GM12873 (cell line): ENCODE data around the gene STAB2.

Experiments used
- TF ChIP-seq, protein P1 (sequence below): IDR thresholded peaks from 2 replicates; pipeline ENCODE4 v1.5.1; 2012; ENCODE audit warnings: low read depth, mild to moderate bottlenecking, moderate library complexity, low read length, control low read depth; ENCODE audit not compliant: insufficient read depth; ENCODE audit errors: missing control alignments

STAB2 gene

GRCh38 chr12:103742349-103742932, 155.4 kb downstream of the STAB2 start:
- TF ChIP-seq, protein P1, sequence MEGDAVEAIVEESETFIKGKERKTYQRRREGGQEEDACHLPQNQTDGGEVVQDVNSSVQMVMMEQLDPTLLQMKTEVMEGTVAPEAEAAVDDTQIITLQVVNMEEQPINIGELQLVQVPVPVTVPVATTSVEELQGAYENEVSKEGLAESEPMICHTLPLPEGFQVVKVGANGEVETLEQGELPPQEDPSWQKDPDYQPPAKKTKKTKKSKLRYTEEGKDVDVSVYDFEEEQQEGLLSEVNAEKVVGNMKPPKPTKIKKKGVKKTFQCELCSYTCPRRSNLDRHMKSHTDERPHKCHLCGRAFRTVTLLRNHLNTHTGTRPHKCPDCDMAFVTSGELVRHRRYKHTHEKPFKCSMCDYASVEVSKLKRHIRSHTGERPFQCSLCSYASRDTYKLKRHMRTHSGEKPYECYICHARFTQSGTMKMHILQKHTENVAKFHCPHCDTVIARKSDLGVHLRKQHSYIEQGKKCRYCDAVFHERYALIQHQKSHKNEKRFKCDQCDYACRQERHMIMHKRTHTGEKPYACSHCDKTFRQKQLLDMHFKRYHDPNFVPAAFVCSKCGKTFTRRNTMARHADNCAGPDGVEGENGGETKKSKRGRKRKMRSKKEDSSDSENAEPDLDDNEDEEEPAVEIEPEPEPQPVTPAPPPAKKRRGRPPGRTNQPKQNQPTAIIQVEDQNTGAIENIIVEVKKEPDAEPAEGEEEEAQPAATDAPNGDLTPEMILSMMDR, result no peak

DNA sequence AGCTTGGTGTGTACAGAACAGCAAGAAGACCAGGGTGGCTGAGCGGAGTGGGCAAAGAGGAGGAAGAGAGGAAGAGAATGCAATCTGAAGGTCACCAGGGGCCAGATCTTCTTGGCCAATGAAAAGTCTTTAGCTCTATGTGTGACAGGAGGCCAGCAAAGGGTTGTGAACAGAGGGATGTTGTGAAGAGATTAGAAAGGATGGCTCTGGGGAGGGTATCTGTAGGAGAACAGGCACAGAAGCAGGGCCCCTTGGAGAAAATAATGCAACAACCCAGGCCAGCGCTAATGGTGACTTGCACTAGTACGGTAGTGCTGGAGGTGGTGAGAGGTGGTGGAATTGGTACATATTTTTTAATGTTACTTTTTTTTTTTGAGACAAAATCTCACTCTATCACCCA, 156.7 kb downstream of the STAB2 start:
- TF ChIP-seq, protein P1, result no peak

GRCh38 chr12:103745962-103746361, 158.9 kb downstream of the STAB2 start:
- TF ChIP-seq, protein P1, result no peak

DNA sequence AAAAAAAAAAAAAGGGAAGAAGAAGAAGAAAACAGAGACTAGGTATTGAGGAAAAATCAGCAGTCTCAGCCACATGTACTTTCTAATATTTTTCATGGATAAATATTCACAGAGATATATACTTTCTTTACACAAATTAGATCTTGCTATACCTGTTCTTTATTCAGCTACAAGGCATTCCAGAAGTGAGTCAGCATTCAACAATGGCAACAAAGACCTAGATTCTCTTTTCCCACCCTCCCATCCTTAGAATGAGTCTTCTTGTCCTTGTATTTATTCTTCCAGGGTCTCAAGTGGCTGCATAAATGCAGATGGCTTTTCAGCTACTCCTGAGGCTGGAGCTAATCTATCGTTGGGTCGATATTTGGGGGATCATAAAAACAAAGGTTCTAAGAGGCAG, 160.9 kb downstream of the STAB2 start:
- TF ChIP-seq, protein P1, result no peak

DNA sequence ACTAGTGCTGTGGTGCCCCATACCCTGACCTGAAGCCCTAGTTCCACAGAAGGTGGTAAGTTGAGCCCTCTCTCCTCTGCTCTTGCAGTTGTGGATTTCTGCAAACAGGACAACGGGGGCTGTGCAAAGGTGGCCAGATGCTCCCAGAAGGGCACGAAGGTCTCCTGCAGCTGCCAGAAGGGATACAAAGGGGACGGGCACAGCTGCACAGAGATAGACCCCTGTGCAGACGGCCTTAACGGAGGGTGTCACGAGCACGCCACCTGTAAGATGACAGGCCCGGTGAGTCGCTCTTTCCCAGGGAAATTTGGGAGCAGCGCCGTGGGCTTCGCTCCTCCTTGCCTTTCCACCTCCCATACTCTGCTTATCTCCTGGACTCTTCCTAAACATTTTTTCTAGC, 161.8 kb downstream of the STAB2 start:
- TF ChIP-seq, protein P1, result no peak

DNA sequence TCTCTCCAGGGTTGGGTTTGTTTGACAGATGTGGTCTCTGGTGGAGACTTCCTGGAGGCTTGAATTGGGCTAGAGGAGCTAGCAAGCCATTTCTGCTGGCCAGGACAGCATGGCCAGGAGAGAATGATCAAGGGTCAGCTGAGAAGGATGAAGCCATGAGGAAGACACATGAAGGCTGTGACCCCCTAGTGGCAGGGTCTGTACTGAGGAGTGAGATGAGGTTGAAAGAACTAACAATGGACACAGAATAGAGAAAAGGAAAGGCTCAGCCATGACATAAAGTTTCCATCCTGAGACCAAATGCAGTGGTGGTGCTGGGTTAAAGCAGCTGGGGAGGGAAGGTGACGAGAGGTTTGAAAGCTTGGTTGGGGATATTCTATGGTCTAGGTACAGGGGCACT, 164.1 kb downstream of the STAB2 start:
- TF ChIP-seq, protein P1, result peak; percentile 51

DNA sequence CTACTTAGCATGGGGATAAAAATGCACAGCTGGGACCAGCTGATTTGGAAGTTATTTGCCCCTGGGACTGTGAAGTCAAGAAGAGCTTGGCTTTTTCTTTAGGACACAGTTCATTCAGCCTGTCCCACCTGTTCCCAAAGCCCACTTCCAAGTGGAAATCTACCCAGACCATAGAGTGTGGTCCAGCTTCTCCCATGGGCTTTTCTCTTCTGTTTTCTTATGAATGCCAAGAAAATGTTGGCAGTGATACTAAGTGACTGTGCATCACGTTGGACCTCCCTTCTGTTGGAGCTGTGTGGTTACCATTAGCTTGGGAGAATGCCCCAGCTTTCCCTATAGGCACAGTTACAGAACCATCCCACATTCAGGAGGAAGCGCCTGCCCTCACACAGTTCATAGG, 164.5 kb downstream of the STAB2 start:
- TF ChIP-seq, protein P1, result no peak
